Endothelial cell of umbilical vein (primary cell): ENCODE results near the gene NFXL1. TPM values are rescaled to one million over a fixed set of nuclear protein-coding genes. Genes with fewer than 3 reads are reported as not detected.
A peak's percentile ranks its signal among the peaks of the same experiment; 100 is the strongest.

Experiments used
- BruUV-seq: library from RNA; stranded (reverse); fragments of 400-500 nt; replicated peaks from 2 replicates; lab custom pipeline; 2021; lab: Mats Ljungman, UMichigan
- CTCF ChIA-PET: fragments of 300-600, 350-600 bp; sonication (Branson Sonifier 250); formaldehyde crosslinking; loops from one replicate; lab custom pipeline; 2021; ENCODE audit warnings: antibody characterized with exemption, inconsistent platforms; lab: Charles Lee
- POLR2A ChIA-PET: fragments of 300-600, 350-600 bp; sonication (Branson Sonifier 250); formaldehyde crosslinking; loops from one replicate; lab custom pipeline; 2021; ENCODE audit warnings: antibody characterized with exemption, inconsistent platforms; lab: Charles Lee
- DNase-seq: peaks from one replicate; pipeline ENCODE4 v3.0.0-alpha.2; 2011; ENCODE audit warnings: low read depth, low spot score
- FAIRE-seq: peaks from 2 replicates; lab custom pipeline; 2011; peaks lifted over from hg19 to GRCh38; lab: Jason Lieb, UNC
- H2AFZ ChIP-seq: 2 replicates; pipeline ENCODE4 v1.6.0; 2012; ENCODE audit warnings: low read depth, low read length, control low read depth, inconsistent platforms
- H3K27ac ChIP-seq: 2 replicates; pipeline ENCODE4 v1.5.1; 2011; ENCODE audit warnings: low read depth, mild to moderate bottlenecking, control low read depth, low read length, moderate library complexity; ENCODE audit not compliant: insufficient read depth
- H3K27me3 ChIP-seq, 2 experiments: 2 replicates each; pipeline versions ENCODE4 v1.6.0 to v1.6.1; 2011; ENCODE audit warnings: low read length in 2 of 2, mixed read lengths in 1 of 2; ENCODE audit not compliant: control insufficient read depth in 2 of 2, insufficient read depth in 2 of 2
- H3K36me3 ChIP-seq, 2 experiments: 2 replicates in 1 of 2; 3 replicates in 1 of 2; pipeline ENCODE4 v1.5.1; 2011; ENCODE audit warnings: low read length in 2 of 2, mild to moderate bottlenecking in 1 of 2, moderate library complexity in 1 of 2; ENCODE audit not compliant: control insufficient read depth in 2 of 2, insufficient read depth in 2 of 2; ENCODE audit errors: extremely low read depth in 1 of 2
- H3K4me1 ChIP-seq: 3 replicates; pipeline ENCODE4 v1.5.1; 2011; ENCODE audit warnings: mild to moderate bottlenecking, low read length; ENCODE audit not compliant: control insufficient read depth, insufficient read depth; ENCODE audit errors: extremely low read depth
- H3K4me2 ChIP-seq: 2 replicates; pipeline ENCODE4 v1.6.1; 2011; ENCODE audit warnings: low read length, control low read depth, mixed read lengths; ENCODE audit not compliant: insufficient read depth
- H3K4me3 ChIP-seq, 3 experiments: fragments of 200-600 bp in 1 of 3; sonication (generic), shearing (Covaris generic) in 1 of 3; replicated peaks in 1 of 3; 2 replicates each; pipeline ENCODE4 v1.5.1; 2011 to 2016; ENCODE audit warnings: control low read depth in 3 of 3, low read length in 3 of 3, mild to moderate bottlenecking in 2 of 3, inconsistent platforms in 1 of 3, low read depth in 1 of 3, moderate library complexity in 1 of 3; ENCODE audit not compliant: insufficient read depth in 1 of 3
- H3K79me2 ChIP-seq: 2 replicates; pipeline ENCODE4 v1.6.0; 2012; ENCODE audit warnings: low read length, inconsistent platforms; ENCODE audit not compliant: control insufficient read depth, insufficient read depth
- H3K9ac ChIP-seq: replicated peaks from 2 replicates; pipeline ENCODE3; 2011; ENCODE audit warnings: low read length, control low read depth; ENCODE audit not compliant: insufficient read depth; ENCODE audit errors: extremely low read depth
- H3K9me1 ChIP-seq: replicated peaks from 3 replicates; pipeline ENCODE4 v1.6.0; 2011; ENCODE audit warnings: mild to moderate bottlenecking, low read length; ENCODE audit not compliant: control insufficient read depth, insufficient read depth; ENCODE audit errors: extremely low read depth
- H3K9me3 ChIP-seq: replicated peaks from 2 replicates; pipeline ENCODE4 v1.5.1; 2012; ENCODE audit warnings: low read length, inconsistent platforms; ENCODE audit not compliant: control insufficient read depth, insufficient read depth
- H4K20me1 ChIP-seq: replicated peaks from 2 replicates; pipeline ENCODE3; 2011; ENCODE audit warnings: mild to moderate bottlenecking, low read length; ENCODE audit not compliant: control insufficient read depth, insufficient read depth; ENCODE audit errors: extremely low read depth
- CTCF ChIP-seq, 2 donors: IDR thresholded peaks; 1 replicate in 1 of 2; 2 replicates in 1 of 2; pipeline ENCODE4 v1.5.1; 2011; ENCODE audit warnings: low read length in 2 of 2, mild to moderate bottlenecking in 2 of 2, moderate library complexity in 2 of 2, control low read depth in 1 of 2, inconsistent platforms in 1 of 2, low read depth in 1 of 2; ENCODE audit not compliant: insufficient read depth in 1 of 2; ENCODE audit errors: extremely low read depth in 1 of 2
- EZH2 ChIP-seq: IDR thresholded peaks from 2 replicates; pipeline ENCODE4 v1.6.1; 2012; ENCODE audit warnings: borderline replicate concordance, low read depth, mild to moderate bottlenecking, moderate library complexity, low read length, inconsistent platforms; ENCODE audit not compliant: severe bottlenecking
- FOS ChIP-seq: IDR thresholded peaks from 2 replicates; pipeline ENCODE4 v1.6.1; 2011; ENCODE audit warnings: mild to moderate bottlenecking, low read length, moderate library complexity, borderline replicate concordance; ENCODE audit not compliant: insufficient read depth
- GATA2 ChIP-seq: IDR thresholded peaks from 2 replicates; pipeline ENCODE4 v1.7.0; 2011; ENCODE audit warnings: low read depth, mild to moderate bottlenecking, moderate library complexity, mixed read lengths, low read length; ENCODE audit not compliant: insufficient read length, insufficient read depth
- JUN ChIP-seq: IDR thresholded peaks from 2 replicates; pipeline ENCODE4 v1.6.1; 2011; ENCODE audit warnings: borderline replicate concordance, low read depth; ENCODE audit not compliant: insufficient read length, insufficient read depth
- MAX ChIP-seq: IDR thresholded peaks from 2 replicates; pipeline ENCODE4 v1.6.1; 2011; ENCODE audit not compliant: insufficient read depth, insufficient read length
- MYC ChIP-seq: IDR thresholded peaks from one replicate; pipeline ENCODE4 v1.6.1; 2011; ENCODE audit warnings: mild to moderate bottlenecking, low read depth, low read length
- POLR2A ChIP-seq: IDR thresholded peaks from 2 replicates; pipeline ENCODE4 v1.6.1; 2012; ENCODE audit warnings: low read depth, mild to moderate bottlenecking, control low read depth, low read length
- POLR2AphosphoS5 ChIP-seq: IDR thresholded peaks from 2 replicates; pipeline ENCODE4 v1.6.1; 2012; ENCODE audit warnings: low read depth, mild to moderate bottlenecking, control low read depth, low read length, moderate library complexity; ENCODE audit not compliant: insufficient read depth
- dilution Hi-C: fragments of 300-500 bp; cut with MboI; formaldehyde crosslinking; loops from one replicate; pipeline ENCODE4 v1.15.0; 2019; ENCODE audit warnings: low sequenced_read_pairs; ENCODE audit not compliant: extremely low pct_ligation_motif_present
- intact Hi-C: fragments of 100-400 bp; cut with micrococcal nuclease; formaldehyde crosslinking; loops from one replicate; pipeline ENCODE4 v1.10.0; 2022
- polyA plus RNA-seq, 4 experiments: library from polyadenylated mRNA; depleted of rRNA in 3 of 4; stranded (reverse) in 3 of 4; unstranded in 1 of 4; fragments of >200 nt; gene quantifications; 2 replicates each; pipeline versions ENCODE4 v1.2.1 to v1.2.3, GENCODE V29; 2011 to 2012; ENCODE audit warnings: missing spikeins in 1 of 4
- total RNA-seq: library from RNA; stranded (reverse); gene quantifications from 2 replicates; pipeline ENCODE4 v1.2.3, GENCODE V29; 2021

The NFXL1 gene
- total and polyA plus RNA-seq, 2 donors (not counting 3 experiments of a cell fraction or from before 2014, with no cell fraction given) = 5.1 to 14.6 TPM

- no peaks in the 10 kb centered on the region for H4K20me1 ChIP-seq
- peak overlapping the region; percentile 94 for H3K4me2 ChIP-seq
- peak overlapping the region; percentile 99 for H2AFZ ChIP-seq
- ChIA-PET CTCF (interaction anchor here (1.0 to 2.1 kb wide), 7 partner anchors 11 to 212 kb away, joined by 3 to 10 read pairs (median 5); no protein-coding TSS in a partner anchor), POLR2A (interaction anchor here (0.9 kb wide), 1 partner anchor 452 kb away, joined by 3 read pairs; the partner anchor contains the start of gene COMMD8)
- DNase-seq (no peak), FAIRE-seq (no peak)
- no peak for TF ChIP-seq POLR2A
- TF ChIP-seq FOS = no peak
- no peak for TF ChIP-seq JUN
- TF ChIP-seq GATA2 = no peak
- TF ChIP-seq EZH2 = no peak
- no peak for TF ChIP-seq MYC
- TF ChIP-seq CTCF (IDR thresholded peaks at IDR 0.05; ENCODE audit: extremely low read depth in 1 of 2, insufficient read depth in 1 of 2, low read depth in 1 of 2, low read length in 2 of 2) = no peak
- no peak for TF ChIP-seq MAX
- TF ChIP-seq POLR2AphosphoS5 = no peak
- peaks cover 17% of the 10 kb centered on the region for H3K4me1 ChIP-seq
- no peaks in the 10 kb centered on the region for H3K27me3 ChIP-seq
- dilution Hi-C loops = no loop called here
- no peaks in the 10 kb centered on the region for H3K9me3 ChIP-seq
- peak overlapping the region; percentile 73 to 93 (median 83) for H3K4me3 ChIP-seq
- peaks cover 27% of the 10 kb centered on the region for H3K79me2 ChIP-seq
- H3K36me3 ChIP-seq = no peaks in the 10 kb centered on the region
- H3K27ac ChIP-seq = no peak overlapping the region
- BruUV-seq = no TSS peak
- no peaks in the 10 kb centered on the region for H3K9me1 ChIP-seq
- H3K9ac ChIP-seq = peak overlapping the region; percentile 38
- intact Hi-C loops = loop anchor here (1.0 to 10.0 kb wide), 6 partner anchors 14 to 450 kb away; partner anchors contain the start of genes CNGA1, COMMD8, CORIN and NIPAL1
Observed at GRCh38 chr4:47914926-47915237, 499 bp upstream of the NFXL1 start.
